HG02571 (cell line): ENCODE results near the gene KLHL2.
"Not testable (repeated sequence)": the region's sequence is repeated elsewhere in the genome, so short reads cannot be mapped to it uniquely, and the experiment has no call there.

Source experiments
- ATAC-seq: cut with Tn5 transposase; IDR thresholded peaks from one replicate; pipeline ENCODE4 v1.9.1; 2021; ENCODE audit warnings: mild to moderate bottlenecking, moderate library complexity; ENCODE audit not compliant: unreplicated experiment

The KLHL2 gene

DNA sequence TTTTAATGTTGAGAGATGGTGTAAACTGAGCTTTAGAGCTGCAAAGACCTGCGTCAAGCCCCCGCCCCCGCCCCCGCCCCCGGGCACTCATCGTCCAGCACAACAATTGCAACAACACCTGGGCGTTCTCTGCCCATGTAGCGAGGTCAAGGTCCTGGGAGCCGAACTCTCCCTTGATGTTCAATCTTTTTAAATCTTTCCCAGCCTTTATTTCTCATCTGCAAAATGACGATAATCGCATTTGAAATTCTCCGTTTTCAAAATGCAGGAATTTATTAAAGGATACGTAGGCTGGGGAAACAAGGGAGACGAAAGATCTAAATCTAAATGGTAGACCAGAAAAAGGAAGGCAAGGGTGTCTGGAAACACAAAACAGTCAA lies 119.5 kb downstream of the KLHL2 start:
- peak; percentile 17 for ATAC-seq

DNA sequence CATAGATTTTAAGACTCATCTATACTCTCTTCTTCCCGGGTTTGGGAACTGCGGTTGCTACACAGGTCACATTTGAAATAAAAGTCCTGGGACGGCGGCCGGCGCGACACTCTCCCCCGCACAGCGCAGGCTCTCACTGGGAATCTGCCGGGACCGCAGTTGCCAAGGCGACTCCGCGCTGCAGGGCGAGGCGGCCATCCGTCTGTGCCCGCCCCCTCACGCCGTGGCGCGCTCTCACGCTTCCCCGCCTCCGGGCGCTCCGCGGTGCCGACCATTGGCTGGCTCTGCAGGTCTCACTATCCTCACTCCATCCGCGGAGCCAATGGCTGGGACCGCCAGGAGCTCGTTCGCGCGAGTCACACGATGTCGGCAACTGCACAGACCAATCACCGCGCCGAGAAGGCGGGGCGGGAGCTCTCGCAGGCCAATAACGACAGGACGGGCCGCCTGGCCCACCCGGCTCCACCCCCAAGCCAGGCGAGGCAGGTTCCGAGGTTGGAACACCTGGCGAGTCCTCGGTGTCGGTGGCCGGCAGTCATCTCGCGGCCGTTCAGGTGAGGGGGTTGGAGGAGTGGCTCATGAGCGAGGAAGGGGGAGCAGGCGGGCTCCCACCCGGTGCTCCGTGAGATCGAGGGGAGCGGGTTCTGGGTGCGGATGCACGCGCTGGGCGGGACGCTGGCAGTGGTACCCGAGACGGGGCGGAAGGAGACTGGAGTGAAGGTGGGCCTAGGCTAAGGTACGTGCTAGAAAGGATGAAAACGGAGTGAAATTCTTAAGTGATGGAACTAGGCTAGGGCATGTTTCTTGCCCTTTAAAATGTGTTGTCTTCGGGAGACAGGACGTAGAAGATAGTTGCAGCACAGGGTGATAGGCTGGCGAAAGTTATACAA lies 120.1 kb downstream of the KLHL2 start, which contains the start of gene MSMO1:
MSMO1 (plus strand) TSS at position 459 of the 890 bp plus-strand sequence. CDS start 5,702 bp downstream, outside the sequence.
- ATAC-seq = peak; percentile 98

DNA sequence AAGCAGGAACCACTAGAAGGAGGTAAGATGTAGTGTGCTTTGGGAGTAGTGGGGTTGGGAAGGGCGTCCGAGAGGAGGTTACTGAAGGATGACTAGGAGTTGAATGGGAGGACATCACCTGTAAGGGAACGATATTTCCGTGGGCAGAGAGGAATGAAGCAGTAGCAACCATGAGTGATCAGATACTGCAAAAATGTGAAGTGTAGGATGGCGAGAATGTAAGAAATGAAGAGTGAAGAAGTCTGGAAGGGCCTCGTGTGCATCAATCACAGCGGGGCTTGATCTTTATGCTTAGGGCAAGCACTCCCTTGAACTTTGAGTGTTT lies 120.7 kb downstream of the KLHL2 start:
- no peak for ATAC-seq

DNA sequence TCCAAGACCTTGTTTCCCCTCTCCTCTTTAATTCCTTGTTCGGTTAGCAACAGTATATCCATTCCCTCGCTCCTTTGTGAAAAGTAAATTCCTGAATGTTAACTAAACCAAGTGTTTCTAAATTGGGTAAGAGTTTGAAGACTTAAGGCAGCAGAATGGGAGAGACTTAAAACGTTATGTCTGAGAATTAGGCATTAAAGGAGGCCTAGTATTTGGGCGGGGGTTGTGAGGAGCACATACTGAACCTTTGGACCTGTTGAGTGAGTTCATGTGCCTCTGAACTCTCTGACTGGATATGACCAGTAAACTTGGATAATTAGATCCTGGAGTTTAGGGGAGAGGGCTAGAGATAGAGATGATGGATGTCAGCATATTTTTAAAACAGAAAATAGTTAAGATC lies 121.3 kb downstream of the KLHL2 start:
- ATAC-seq = no peak

DNA sequence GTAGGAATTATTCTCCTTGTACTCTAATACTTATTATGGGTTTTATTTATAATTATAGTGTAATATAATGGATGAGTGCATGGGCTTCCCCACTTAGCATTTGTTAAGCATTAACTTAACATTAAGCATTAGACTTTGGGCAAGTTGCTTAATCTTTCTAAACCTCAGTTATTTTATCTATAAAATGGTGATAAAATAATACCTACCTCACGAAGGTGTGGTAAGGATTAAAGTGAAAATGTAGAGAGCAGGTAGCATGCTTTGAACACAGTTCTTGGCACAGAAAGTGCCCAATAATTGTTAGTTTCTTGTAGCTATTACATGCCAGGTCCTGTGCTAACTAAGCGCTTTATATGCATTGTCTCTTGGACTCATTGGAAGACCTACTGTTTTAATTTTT lies 122.7 kb downstream of the KLHL2 start:
- ATAC-seq = no peak

DNA sequence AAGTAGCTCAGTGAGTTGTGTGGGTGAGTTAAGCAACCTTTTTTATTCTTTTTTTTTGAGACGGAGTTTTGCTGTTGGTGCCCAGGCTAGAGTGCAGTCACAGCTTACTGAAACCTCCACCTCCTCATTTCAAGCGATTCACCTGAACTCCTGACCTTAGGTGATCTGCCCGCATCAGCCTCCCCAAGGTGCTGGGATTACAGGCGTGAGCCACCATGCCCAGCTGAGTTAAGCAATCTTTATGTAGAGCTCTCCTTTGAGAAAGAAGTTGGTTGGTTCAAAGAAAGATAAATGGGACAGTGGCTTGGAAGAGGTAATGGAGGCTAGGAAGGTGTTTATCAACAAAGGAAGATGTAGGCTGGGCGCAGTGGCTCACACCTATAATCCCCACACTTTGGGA lies 123.3 kb downstream of the KLHL2 start:
- no peak for ATAC-seq

DNA sequence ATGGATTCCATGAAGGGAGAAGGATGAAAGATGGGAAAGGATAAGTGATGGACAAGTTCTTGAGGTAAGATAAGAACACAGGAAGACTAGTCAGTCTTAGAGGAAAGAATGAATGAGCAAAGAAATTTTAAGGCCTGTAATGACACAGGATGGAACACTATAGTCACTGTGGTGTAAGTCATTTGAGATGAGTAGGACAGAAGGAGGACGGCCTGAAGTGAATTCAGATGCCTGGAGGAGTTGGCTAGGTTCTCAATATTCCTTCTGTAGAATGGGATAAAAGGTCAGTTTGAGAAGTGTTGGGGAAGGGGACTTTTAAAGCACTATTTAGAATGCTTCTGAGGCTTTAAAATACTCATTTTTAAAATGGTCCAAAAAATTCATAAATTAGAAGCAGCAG lies 124.0 kb downstream of the KLHL2 start:
- ATAC-seq = no peak

DNA sequence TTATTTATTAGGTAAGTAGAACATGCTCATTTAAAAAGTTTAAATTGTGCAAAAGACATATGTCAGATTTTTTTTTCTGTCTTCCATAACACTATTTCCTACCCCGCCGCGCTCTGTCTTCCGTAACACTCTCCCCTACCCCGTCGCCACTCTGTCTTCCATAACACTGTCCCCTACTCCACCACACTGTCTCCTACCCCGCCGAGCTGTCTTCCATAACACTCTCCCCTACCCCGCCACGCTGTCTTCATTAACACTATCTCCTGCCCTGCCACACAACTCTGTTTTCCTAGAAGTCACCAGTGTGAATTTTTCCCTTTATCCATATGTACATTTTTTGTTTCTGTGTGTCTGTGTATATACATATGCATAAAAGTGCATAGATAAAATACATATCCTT lies 124.5 kb downstream of the KLHL2 start:
- ATAC-seq = no peak

DNA sequence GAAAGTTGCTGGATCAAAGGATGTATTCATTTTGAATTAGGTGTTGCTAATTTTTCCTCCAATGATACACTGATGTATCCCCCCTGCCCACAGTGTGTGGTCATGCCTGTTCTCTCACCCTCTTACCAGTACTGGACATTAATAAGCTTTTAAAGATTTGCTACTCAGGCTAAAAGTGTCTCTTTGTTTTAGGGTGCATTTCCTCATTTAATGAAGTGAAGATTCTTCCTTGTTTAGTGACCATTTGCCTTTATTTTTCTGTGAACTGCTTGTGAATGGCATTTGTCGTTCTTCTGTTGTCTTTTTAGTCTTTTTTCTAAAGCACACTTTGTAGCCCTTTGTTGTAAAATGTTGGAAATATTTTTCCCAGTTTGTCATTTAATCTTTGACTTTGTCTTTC lies 125.1 kb downstream of the KLHL2 start:
- no peak for ATAC-seq

DNA sequence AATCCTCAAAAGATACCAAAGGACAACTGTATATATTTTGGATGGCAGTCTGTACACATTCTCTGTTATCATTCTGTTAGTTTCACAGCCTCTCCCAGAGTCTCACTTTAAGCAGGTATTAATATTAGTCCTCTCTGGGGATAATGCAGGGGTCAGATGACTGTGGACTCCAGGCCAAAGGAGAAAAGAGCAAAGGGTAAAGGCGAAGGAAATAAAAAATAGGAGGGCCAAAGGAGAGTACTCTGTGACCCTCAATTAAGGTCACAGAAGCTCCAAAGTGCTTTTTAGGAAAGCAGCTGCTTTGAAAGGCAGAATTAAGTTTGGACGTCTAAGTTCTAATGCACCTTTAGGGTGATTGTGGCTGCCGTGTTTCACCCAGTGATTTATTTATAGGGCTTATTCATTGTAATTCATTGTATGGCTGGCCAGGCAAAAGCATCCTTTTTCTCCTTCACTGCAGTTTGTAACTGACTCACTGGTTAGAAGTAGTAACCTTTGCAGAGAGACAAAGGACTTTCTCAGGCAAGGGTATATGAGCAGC lies 127.9 kb downstream of the KLHL2 start:
- no peak for ATAC-seq

DNA sequence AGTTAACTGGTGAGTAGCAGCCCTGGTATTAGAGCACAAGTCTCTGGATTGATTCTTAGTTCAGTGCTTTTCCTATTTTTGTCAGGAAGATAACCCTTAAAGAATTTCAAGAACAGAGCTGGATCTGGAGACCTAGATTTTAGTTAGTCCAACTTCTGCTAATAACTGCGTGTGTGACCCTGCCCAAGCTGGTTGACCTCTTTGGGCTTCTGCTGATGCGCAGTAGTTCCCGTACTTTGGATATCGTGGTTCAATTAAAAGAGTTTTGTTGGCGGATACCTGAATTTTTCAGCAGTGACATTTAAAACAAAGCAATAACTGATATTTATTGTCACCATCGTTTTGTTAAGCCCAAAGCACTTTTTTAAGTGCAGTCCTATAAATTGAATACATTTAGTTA lies 129.4 kb downstream of the KLHL2 start:
- no peak for ATAC-seq

DNA sequence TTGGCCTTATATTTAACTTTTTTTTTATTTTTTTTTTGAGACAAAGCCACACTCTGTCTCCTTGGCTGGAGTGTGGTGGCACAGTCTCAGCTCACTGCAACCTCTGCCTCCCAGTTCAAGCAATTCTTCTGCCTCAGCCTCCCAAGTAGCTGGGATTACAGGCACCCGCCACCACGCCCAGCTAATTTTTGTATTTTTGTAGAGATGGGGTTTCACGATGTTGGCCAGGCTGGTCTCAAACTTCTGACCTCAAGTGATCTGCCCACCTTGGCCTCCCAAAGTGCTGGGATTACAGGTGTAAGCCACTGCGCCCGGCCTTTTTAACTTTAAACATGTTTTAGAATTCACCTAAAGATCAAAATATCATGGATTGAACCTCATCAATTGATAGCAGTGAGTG lies 135.0 kb downstream of the KLHL2 start:
- ATAC-seq = not testable (repeated sequence)

DNA sequence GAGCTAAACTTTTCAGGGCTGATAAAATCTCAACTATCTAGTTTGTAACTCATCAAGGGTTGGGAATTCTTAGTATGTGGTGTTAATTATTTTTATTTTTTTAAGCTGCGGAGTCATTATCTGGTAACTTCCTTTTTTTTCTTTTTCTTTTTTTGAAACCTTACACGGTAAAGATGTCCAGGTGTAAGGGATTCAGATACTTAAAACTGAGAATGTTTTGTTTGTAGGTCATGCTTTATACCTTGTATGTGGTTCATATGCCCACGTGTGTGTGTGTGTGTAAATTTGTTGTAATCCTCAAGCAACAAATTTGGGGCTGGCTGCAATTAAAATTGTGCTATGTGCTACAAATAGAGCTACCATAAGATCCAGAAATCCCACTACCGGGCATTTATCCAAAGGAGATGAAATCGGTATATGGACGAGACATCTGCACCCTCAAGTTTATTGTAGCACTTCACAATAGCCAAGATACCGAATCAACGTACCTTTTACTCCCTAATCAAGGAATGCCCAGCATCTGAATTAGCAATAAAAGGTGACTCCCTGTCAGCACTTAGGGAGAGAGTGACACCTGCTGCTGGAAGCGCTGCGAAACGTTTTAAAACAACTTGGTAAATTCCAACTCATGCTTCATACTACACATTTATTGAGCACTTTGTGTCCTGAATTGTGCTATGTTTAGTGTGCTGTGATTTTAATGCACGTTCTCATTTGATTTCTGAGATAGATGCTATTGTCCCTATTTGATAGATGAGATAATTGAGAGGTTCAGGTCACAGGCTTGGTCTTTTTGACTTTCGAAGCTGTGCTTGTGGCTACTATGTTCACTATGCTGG lies 136.2 kb downstream of the KLHL2 start:
- ATAC-seq = no peak

DNA sequence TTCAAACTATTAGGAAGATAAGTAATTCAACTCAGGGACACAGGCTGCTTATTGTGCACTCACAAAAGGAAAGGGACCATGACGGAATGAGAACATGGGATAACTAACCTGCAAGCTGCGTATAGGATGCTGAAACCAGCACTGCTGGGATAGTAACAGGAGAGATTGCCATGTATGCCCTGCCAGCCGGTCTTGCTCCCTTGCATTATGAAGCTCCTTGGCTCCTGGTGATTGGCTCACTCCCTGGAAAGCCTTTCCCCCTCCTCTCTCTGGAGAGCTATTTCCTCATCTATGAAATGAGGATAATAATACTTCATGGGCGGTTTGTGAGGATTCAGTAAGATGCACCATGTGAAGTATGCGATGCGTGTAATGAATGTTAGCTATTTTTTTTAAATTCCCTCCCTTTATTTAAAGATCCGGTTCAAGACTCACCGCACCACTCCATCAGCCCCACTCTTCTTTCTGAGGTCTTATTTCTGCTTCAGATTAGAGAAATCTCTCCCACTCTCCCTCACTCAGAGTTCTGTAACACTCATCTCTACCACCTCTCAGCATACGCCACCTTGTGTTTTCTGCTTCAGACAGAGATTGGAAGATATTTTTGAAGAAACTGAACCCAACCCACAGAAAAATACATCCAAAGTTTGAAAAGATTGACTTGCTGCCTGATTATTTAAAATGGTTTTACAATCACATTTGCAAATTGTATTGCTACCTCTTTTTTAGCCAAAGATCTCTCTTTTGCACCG lies 138.5 kb downstream of the KLHL2 start:
- ATAC-seq = no peak

DNA sequence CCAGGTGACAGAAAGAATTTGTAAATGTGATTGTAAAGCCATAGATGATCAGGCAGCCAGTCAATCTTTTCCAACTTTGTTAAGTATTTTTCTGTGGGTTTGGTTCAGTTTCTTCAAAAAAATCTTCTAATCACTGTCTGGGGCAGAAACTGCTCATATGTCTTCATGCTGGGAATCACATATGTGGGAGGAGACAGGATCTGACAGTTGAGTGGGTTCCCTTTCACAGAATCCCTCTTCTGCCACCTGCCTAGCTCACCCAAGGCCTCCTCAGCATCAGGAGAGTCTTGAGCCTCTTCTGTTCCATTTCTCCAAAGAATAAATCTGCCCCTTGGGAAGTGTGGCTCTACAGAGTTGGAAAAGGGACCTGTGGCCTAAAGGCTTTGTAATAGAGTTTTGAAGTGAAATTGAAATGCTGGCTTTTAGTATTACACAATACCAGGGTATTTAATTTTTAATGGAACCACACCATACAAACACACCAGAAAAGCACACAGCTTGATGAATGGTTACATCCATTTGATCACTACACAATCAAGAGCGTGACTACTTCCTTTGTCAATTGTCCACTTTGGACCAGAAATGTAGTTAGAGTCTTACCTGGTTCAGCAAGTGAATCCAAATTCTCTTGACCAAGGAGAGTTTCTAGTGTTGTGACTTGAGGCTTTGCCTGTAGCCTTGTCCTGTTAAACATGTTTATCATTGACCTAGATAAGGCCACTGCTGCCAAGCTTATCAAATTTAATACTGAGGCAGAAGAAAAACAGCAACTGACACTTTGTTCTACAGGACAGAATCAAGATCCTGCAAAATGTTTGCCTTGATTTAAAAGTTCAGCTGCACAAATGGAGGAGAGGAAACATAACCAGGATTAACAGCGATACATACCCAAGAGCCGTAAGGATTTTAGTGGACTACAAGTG lies 140.5 kb downstream of the KLHL2 start:
- no peak for ATAC-seq

DNA sequence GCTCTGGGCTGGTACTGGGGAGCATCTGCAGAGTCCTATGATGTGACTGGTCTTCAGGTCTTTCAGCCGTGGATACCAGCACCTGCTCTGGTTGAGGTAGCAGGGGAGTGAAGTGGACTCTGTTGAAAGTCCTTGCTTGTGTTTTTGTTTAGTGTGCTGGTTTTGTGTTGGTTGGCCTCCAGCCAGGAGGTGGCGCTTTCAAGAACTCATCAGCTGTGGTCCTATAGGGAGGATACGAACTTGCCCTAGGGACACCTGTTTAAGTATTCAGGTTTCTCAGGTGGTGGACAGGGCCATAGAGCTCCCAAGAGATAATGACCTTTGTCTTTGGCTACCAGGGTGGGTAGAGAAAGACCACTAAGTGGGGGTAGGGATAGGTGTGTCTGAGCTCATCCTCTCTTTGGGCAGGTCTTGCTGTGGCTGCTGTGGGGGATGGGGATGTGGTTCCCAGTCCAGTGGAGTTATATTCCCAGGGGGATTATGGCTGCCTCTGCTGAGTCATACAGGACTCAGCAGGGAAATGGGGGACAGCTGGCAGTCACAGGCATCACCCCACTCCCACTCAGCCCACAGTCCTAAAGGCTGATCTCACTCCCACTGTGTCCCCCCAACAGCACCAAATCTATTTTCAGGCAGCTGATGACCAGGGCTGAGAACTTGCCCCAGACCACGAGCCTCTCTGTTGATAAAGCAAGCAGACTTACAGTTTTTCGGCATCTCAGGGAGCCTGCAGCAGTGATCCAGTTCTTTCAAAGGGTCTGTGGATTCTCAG lies 144.2 kb downstream of the KLHL2 start:
- no peak for ATAC-seq

DNA sequence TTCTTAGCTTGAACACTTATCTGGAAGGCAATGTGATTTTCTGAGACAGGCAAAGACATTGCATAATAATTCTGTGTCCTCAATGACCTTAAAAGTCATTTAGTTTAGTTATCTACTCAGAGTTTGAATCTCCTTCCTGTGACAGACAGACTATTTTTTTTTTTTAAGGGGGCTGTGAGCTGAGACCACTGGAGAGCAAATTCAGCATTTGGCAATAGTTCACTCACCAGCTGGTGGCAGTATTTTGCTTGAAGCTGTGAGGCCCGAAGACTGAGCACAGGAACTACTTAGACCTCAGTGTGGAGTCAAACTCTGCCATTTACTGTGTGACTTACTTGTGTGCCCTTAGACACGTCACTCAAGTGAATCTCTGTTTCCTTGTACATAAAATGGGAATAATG lies 148.5 kb downstream of the KLHL2 start:
- no peak for ATAC-seq

DNA sequence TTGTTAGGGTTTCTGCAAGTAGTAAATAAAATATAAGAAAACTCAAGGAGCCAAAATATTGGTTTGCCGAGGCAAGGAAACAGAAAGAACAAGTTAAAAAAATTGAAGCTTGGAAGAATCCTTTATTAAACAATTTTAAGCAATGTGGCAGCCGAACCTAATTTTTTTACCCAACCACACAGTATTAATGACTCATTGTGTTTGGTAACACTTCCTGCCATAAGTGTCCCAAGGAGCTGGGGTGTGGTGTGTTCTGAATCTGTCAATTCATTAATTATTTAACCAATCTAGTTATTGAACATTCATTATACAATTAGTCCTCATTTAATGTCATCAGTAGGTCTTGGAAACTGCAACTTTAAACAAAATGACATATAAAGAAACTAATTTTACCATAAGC lies 152.1 kb downstream of the KLHL2 start:
- ATAC-seq = no peak

DNA sequence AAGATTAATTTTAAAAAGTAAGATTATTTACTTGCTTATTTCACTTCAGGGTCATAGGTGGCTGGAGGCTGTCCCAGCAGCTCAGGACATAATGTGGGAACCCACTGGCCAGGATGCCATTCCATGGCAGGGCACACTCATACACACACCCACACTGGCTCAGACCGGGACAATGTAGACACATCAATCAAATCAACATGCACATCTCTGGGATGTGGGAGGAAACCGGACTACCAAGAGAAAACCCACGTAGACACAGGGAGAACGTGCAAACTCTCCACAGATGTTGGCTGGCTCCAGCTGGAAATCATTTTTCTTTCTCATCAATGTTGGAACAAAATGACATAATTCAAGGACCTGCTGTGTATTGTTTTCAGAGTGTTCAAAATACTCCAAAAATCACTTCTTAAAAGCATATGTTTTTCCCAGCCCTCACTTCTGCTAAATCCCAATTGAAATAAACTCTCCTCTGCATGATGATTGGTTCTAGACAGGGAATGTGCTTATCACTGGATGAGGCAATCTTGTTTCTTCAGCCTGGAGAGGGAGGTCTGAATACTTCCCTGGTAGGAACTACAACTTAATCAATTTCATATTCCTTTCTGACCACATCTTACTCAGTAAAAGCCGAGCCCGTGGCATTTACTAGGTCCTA lies 152.8 kb downstream of the KLHL2 start:
- ATAC-seq = no peak
